ENCODE results near the gene NUDT8. TPM values are rescaled to one million over a fixed set of nuclear protein-coding genes. Genes with fewer than 3 reads are reported as not detected.

The NUDT8 gene
- total and polyA plus RNA-seq, 2 of the 8 experiments (the other 6 are each of a cell fraction or from before 2014, with no cell fraction given), result 7.2 to 8.3 TPM

GRCh38 chr11:67673358-67673757, 43.6 kb upstream of the NUDT8 start:
- Histone ChIP-seq H4K91ac (replicated peaks; ENCODE audit: insufficient read length, low read length) (no peak overlapping the region), H2BK15ac (ENCODE audit: low read length) (no peak overlapping the region), H3K27me3 (replicated peaks in 1 of 4; ENCODE audit: control insufficient read depth in 3 of 4, extremely low read depth in 1 of 4, insufficient read depth in 3 of 4, low read length in 3 of 4) (no peaks in the 10 kb centered on the region), H3K79me1 (ENCODE audit: low read depth, low read length) (no peaks in the 10 kb centered on the region), H3K56ac (replicated peaks; ENCODE audit: insufficient read length, low read depth, low read length) (no peak overlapping the region), H2BK120ac (replicated peaks; ENCODE audit: low read depth, low read length) (no peak overlapping the region), H2BK20ac (ENCODE audit: low read length) (no peak overlapping the region), H4K5ac (ENCODE audit: insufficient read length, low read depth, low read length) (no peak overlapping the region), H3K27ac (ENCODE audit: low read depth, low read length) (no peak overlapping the region), H3K14ac (ENCODE audit: insufficient read length) (no peak overlapping the region), H3K4me3 (ENCODE audit: extremely low read depth in 1 of 4, insufficient read depth in 2 of 4, low read depth in 3 of 4, low read length in 4 of 4) (no peak overlapping the region), H3K23ac (ENCODE audit: insufficient read length) (no peak overlapping the region), H3K79me2 (ENCODE audit: control insufficient read depth in 1 of 2, insufficient read depth in 2 of 2, low read length in 2 of 2) (no peaks in the 10 kb centered on the region), H3K4ac (replicated peaks; ENCODE audit: insufficient read length, low read depth, low read length) (no peak overlapping the region), H3K18ac (ENCODE audit: extremely low read depth, low read length) (no peak overlapping the region), H2AK5ac (ENCODE audit: low read depth, low read length) (no peak overlapping the region), H4K20me1 (replicated peaks in 1 of 2; ENCODE audit: control insufficient read depth in 1 of 2, insufficient read depth in 2 of 2, low read length in 2 of 2) (peaks cover 0 to 2% of the 10 kb centered on the region in 2 experiments), H3K4me1 (replicated peaks in 1 of 4; ENCODE audit: control insufficient read depth in 3 of 4, insufficient read depth in 4 of 4, low read length in 3 of 4) (peaks cover 0 to 5% (median 0%) of the 10 kb centered on the region in 4 experiments; a peak in 3 of 7 replicates), H2BK5ac (ENCODE audit: low read depth, low read length) (no peak overlapping the region), H3K9ac (replicated peaks in 1 of 4; ENCODE audit: extremely low read depth in 1 of 4, low read depth in 3 of 4, low read length in 3 of 4) (no peak overlapping the region), H3K36me3 (ENCODE audit: control insufficient read depth in 2 of 4, insufficient read depth in 4 of 4, low read length in 3 of 4) (no peaks in the 10 kb centered on the region), H2BK12ac (ENCODE audit: low read depth, low read length) (no peak overlapping the region), H3K23me2 (ENCODE audit: low read depth, low read length) (peaks cover 14% of the 10 kb centered on the region; the same call in 1 of the 2 replicates), H2AFZ (ENCODE audit: low read length) (no peak overlapping the region), H3K9me3 (ENCODE audit: insufficient read depth in 2 of 2, low read depth in 1 of 2, low read length in 1 of 2) (no peaks in the 10 kb centered on the region), H3K4me2 (ENCODE audit: insufficient read depth in 1 of 2, low read depth in 2 of 2, low read length in 2 of 2) (no peak overlapping the region), H4K8ac (ENCODE audit: extremely low read depth, insufficient read depth, low read length) (no peak overlapping the region)
- no peak for FAIRE-seq
- DNase-seq (ENCODE audit: low read depth in 1 of 2, low spot score in 2 of 2), result no peak
- 88% methylated on average over 7 of the region's 7 CpGs; no CpG with 5 or more reads in 1 of the 2 experiments for WGBS, 2 experiments (ENCODE audit: extremely low coverage in 1 of 2, insufficient coverage in 1 of 2, insufficient read length in 1 of 2, insufficient replicate concordance in 2 of 2, low coverage in 1 of 2, low lambda C conversion rate in 2 of 2, missing lambda C conversion rate in 1 of 2)
- TF ChIP-seq ASH2L (IDR thresholded peaks at IDR 0.05; ENCODE audit: low read length), result no peak
- no peak for TF ChIP-seq CEBPB (IDR thresholded peaks at IDR 0.05; ENCODE audit: low read depth, low read length)
- TF ChIP-seq CREB1 (IDR thresholded peaks at IDR 0.05), result no peak
- TF ChIP-seq SP2 (IDR thresholded peaks at IDR 0.05; ENCODE audit: low read length), result no peak
- TF ChIP-seq SP1 (IDR thresholded peaks at IDR 0.05; ENCODE audit: low read depth, low read length), result no peak
- no peak for TF ChIP-seq KDM1A (IDR thresholded peaks at IDR 0.05; ENCODE audit: borderline replicate concordance, low read length)
- TF ChIP-seq CBX8 (IDR thresholded peaks at IDR 0.05; ENCODE audit: borderline replicate concordance, low read depth, low read length), result no peak
- CTCF ChIA-PET (ENCODE audit: partially characterized antibody), result interaction anchor here (0.8 to 3.8 kb wide), 9 partner anchors 8 to 101 kb away, joined by 3 to 28 read pairs (median 4); partner anchors contain the start of gene NUDT8
- POLR2A ChIA-PET (ENCODE audit: partially characterized antibody), result interaction anchor here (2.1 kb wide), 1 partner anchor 25 kb away, joined by 4 read pairs; no protein-coding TSS in a partner anchor
